ENCODE results near the gene CLEC18A. TPM values are rescaled to one million over a fixed set of nuclear protein-coding genes. Genes with fewer than 3 reads are reported as not detected.

Gene CLEC18A
- total RNA-seq, 1 experiment from 2014 or later: 0.46 TPM

GRCh38 chr16:69925311-69925710 lies 25.8 kb upstream of the CLEC18A start:
- Histone ChIP-seq H3K36me3 (ENCODE audit: control insufficient read depth, insufficient read depth, low read length) (no peaks in the 10 kb centered on the region), H3K27me3 (ENCODE audit: control insufficient read depth, insufficient read depth, low read length) (no peaks in the 10 kb centered on the region), H3K4me1 (ENCODE audit: control insufficient read depth, insufficient read depth, low read length) (no peaks in the 10 kb centered on the region), H3K27ac (ENCODE audit: low read length) (no peak overlapping the region), H3K9me3 (ENCODE audit: control insufficient read depth, insufficient read depth, low read depth, low read length) (no peaks in the 10 kb centered on the region), H3K4me3 (ENCODE audit: low read depth in 2 of 2, low read length in 2 of 2) (no peak overlapping the region)
- in situ Hi-C loops (cut with HindIII; ENCODE audit: low pct_unique_long_range_greater_than_20kb, low sequenced_read_pairs): no loop called here
- DNase-seq (ENCODE audit: low read depth, low spot score) (no peak), ATAC-seq (no peak)
- CTCF ChIA-PET: interaction anchor here (0.6 kb wide), 1 partner anchor 575 kb away, joined by 3 read pairs; no protein-coding TSS in a partner anchor
- no TSS peak for BruUV-seq (replicated peaks)
- intact Hi-C loops (cut with micrococcal nuclease; ENCODE audit: unreplicated experiment): loop anchor here (5.0 kb wide), 1 partner anchor 128 kb away; no protein-coding TSS in a partner anchor
- POLR2A ChIA-PET: no interaction called here
- TF ChIP-seq CTCF (IDR thresholded peaks at IDR 0.05) (no peak), TCF7L2 (IDR thresholded peaks at IDR 0.05; ENCODE audit: low read depth, low read length) (no peak), SIN3A (IDR thresholded peaks at IDR 0.05; ENCODE audit: borderline replicate concordance, insufficient read depth, low read depth, low read length) (no peak), REST (IDR thresholded peaks at IDR 0.05; ENCODE audit: insufficient read depth in 1 of 2, low read depth in 2 of 2, low read length in 1 of 2) (no peak), POLR2AphosphoS5 (IDR thresholded peaks at IDR 0.05; ENCODE audit: low read depth, low read length) (no peak)

GRCh38 chr16:69926241-69926640 lies 24.9 kb upstream of the CLEC18A start:
- intact Hi-C loops (cut with micrococcal nuclease; ENCODE audit: unreplicated experiment): loop anchor here (5.0 kb wide), 1 partner anchor 129 kb away; no protein-coding TSS in a partner anchor
- POLR2A ChIA-PET: no interaction called here
- in situ Hi-C loops (cut with HindIII; ENCODE audit: low pct_unique_long_range_greater_than_20kb, low sequenced_read_pairs): no loop called here
- CTCF ChIA-PET: no interaction called here
- H3K36me3 ChIP-seq (ENCODE audit: control insufficient read depth, insufficient read depth, low read length): no peaks in the 10 kb centered on the region
- no peaks in the 10 kb centered on the region for H3K27me3 ChIP-seq (ENCODE audit: control insufficient read depth, insufficient read depth, low read length)
- H3K9me3 ChIP-seq (ENCODE audit: control insufficient read depth, insufficient read depth, low read depth, low read length): no peaks in the 10 kb centered on the region
- no TSS peak for BruUV-seq (replicated peaks)
- no peak for DNase-seq (ENCODE audit: low read depth, low spot score)
- no peaks in the 10 kb centered on the region for H3K4me1 ChIP-seq (ENCODE audit: control insufficient read depth, insufficient read depth, low read length)
- no peak for ATAC-seq
- no peak for TF ChIP-seq CTCF (IDR thresholded peaks at IDR 0.05)
- TF ChIP-seq POLR2AphosphoS5 (IDR thresholded peaks at IDR 0.05; ENCODE audit: low read depth, low read length): no peak
- H3K27ac ChIP-seq (ENCODE audit: low read length): no peak overlapping the region
- no peak overlapping the region for H3K4me3 ChIP-seq (ENCODE audit: low read depth in 2 of 2, low read length in 2 of 2)
